Activated CD4-positive, CD25-positive, alpha-beta regulatory T cell treated with anti-CD3 and anti-CD28 coated beads, Interleukin-2, amount 50 U/mL, for 16 hours (primary cell): ENCODE data around the gene EYA3.

ENCODE experiments used
- DNase-seq: peaks from one replicate; pipeline ENCODE4 v3.0.0-alpha.2; 2020; ENCODE audit warnings: low read depth, low spot score

EYA3 gene

GRCh38 chr1:28088168-28088961 is at the start of gene EYA3:
Gene EYA3, minus strand, starts transcription at chr1:28088610. Its CDS starts 30,584 bp downstream, at chr1:28058026.
- DNase-seq: peak; percentile 97

- DNase-seq: no peak
Measured at GRCh38 chr1:28136922-28137613, 48.7 kb upstream of the EYA3 start.

GRCh38 chr1:28136169-28136921 is 47.9 kb upstream of the EYA3 start:
- no peak for DNase-seq

GRCh38 chr1:28135371-28136168 is 47.2 kb upstream of the EYA3 start:
- DNase-seq: no peak

- no peak for DNase-seq
Measured at GRCh38 chr1:28134651-28135207, 46.3 kb upstream of the EYA3 start.

GRCh38 chr1:28132171-28133167 is 44.1 kb upstream of the EYA3 start:
- no peak for DNase-seq

- no peak for DNase-seq
Measured at GRCh38 chr1:28130901-28131300, 42.5 kb upstream of the EYA3 start.

- DNase-seq: no peak
Measured at GRCh38 chr1:28129150-28129549, 40.7 kb upstream of the EYA3 start.

GRCh38 chr1:28127617-28128257 is 39.3 kb upstream of the EYA3 start:
- no peak for DNase-seq

GRCh38 chr1:28126783-28127490 is 38.5 kb upstream of the EYA3 start:
- DNase-seq: no peak

GRCh38 chr1:28126212-28126611 is 37.8 kb upstream of the EYA3 start:
- DNase-seq: no peak

GRCh38 chr1:28123461-28123961 is 35.1 kb upstream of the EYA3 start:
- DNase-seq: no peak

- DNase-seq: no peak
Measured at GRCh38 chr1:28122183-28122582, 33.8 kb upstream of the EYA3 start.

GRCh38 chr1:28119556-28119955 is 31.1 kb upstream of the EYA3 start:
- no peak for DNase-seq

- DNase-seq: no peak
Measured at GRCh38 chr1:28118640-28119307, 30.4 kb upstream of the EYA3 start.

- DNase-seq: no peak
Measured at GRCh38 chr1:28115267-28115666, 26.9 kb upstream of the EYA3 start.

- DNase-seq: no peak
Measured at GRCh38 chr1:28114844-28115243, 26.4 kb upstream of the EYA3 start.

- no peak for DNase-seq
Measured at GRCh38 chr1:28113242-28113572, 24.8 kb upstream of the EYA3 start.
